Measurements from ENCODE around the gene MAST3. TPM values are rescaled to one million over a fixed set of nuclear protein-coding genes. Genes with fewer than 3 reads are reported as not detected.
A peak's percentile ranks its signal among the peaks of the same experiment; 100 is the strongest.

MAST3 gene
- total and polyA plus RNA-seq, 2 of the 13 experiments (the other 11 are each of a cell fraction or from before 2014, with no cell fraction given), result 4.1 to 4.6 TPM

DNA sequence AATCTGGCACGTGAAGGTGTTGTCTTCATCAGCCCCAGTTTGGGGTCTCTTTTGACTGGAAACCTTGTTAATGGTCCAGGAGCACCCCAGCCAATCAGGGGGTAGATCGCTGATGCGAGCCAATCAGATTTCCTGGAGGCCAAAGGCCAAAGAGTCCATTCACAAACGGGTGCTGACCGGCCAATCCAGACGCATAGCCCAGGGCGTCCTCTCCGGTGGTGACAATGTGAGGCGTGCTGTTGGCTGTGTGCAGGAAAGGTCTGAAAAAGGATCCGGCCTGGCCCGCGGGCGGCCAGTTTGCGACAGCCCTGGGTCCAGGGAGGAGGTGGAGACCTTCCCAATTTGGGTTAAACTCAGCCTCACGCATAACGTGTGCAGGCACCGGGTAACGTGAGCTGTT, 3.1 kb downstream of the MAST3 start (continued):
- TF ChIP-seq, protein P1, sequence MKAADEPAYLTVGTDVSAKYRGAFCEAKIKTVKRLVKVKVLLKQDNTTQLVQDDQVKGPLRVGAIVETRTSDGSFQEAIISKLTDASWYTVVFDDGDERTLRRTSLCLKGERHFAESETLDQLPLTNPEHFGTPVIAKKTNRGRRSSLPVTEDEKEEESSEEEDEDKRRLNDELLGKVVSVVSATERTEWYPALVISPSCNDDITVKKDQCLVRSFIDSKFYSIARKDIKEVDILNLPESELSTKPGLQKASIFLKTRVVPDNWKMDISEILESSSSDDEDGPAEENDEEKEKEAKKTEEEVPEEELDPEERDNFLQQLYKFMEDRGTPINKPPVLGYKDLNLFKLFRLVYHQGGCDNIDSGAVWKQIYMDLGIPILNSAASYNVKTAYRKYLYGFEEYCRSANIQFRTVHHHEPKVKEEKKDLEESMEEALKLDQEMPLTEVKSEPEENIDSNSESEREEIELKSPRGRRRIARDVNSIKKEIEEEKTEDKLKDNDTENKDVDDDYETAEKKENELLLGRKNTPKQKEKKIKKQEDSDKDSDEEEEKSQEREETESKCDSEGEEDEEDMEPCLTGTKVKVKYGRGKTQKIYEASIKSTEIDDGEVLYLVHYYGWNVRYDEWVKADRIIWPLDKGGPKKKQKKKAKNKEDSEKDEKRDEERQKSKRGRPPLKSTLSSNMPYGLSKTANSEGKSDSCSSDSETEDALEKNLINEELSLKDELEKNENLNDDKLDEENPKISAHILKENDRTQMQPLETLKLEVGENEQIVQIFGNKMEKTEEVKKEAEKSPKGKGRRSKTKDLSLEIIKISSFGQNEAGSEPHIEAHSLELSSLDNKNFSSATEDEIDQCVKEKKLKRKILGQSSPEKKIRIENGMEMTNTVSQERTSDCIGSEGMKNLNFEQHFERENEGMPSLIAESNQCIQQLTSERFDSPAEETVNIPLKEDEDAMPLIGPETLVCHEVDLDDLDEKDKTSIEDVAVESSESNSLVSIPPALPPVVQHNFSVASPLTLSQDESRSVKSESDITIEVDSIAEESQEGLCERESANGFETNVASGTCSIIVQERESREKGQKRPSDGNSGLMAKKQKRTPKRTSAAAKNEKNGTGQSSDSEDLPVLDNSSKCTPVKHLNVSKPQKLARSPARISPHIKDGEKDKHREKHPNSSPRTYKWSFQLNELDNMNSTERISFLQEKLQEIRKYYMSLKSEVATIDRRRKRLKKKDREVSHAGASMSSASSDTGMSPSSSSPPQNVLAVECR (CRISPR knock-in tag; IDR thresholded peaks at IDR 0.05; ENCODE audit: borderline replicate concordance), result peak; percentile 26; the same call in 1 of the 2 replicates
- TF ChIP-seq ZNF34 (CRISPR knock-in tag; IDR thresholded peaks at IDR 0.05; ENCODE audit: borderline replicate concordance) (no peak), ZNF232 (CRISPR knock-in tag; IDR thresholded peaks at IDR 0.05; ENCODE audit: borderline replicate concordance) (no peak), PHF20 (CRISPR knock-in tag; IDR thresholded peaks at IDR 0.05) (no peak), HOXA5 (CRISPR knock-in tag; IDR thresholded peaks at IDR 0.05) (no peak), SOX6 (IDR thresholded peaks at IDR 0.05) (no peak), SOX6 (CRISPR knock-in tag; IDR thresholded peaks at IDR 0.05) (peak; percentile 38; the same call in 1 of the 2 replicates), SKI (IDR thresholded peaks at IDR 0.05; ENCODE audit: partially characterized antibody) (no peak)
- TF ChIP-seq, protein P2, sequence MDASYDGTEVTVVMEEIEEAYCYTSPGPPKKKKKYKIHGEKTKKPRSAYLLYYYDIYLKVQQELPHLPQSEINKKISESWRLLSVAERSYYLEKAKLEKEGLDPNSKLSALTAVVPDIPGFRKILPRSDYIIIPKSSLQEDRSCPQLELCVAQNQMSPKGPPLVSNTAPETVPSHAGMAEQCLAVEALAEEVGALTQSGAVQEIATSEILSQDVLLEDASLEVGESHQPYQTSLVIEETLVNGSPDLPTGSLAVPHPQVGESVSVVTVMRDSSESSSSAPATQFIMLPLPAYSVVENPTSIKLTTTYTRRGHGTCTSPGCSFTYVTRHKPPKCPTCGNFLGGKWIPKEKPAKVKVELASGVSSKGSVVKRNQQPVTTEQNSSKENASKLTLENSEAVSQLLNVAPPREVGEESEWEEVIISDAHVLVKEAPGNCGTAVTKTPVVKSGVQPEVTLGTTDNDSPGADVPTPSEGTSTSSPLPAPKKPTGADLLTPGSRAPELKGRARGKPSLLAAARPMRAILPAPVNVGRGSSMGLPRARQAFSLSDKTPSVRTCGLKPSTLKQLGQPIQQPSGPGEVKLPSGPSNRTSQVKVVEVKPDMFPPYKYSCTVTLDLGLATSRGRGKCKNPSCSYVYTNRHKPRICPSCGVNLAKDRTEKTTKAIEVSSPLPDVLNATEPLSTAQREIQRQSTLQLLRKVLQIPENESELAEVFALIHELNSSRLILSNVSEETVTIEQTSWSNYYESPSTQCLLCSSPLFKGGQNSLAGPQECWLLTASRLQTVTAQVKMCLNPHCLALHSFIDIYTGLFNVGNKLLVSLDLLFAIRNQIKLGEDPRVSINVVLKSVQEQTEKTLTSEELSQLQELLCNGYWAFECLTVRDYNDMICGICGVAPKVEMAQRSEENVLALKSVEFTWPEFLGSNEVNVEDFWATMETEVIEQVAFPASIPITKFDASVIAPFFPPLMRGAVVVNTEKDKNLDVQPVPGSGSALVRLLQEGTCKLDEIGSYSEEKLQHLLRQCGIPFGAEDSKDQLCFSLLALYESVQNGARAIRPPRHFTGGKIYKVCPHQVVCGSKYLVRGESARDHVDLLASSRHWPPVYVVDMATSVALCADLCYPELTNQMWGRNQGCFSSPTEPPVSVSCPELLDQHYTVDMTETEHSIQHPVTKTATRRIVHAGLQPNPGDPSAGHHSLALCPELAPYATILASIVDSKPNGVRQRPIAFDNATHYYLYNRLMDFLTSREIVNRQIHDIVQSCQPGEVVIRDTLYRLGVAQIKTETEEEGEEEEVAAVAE (CRISPR knock-in tag; IDR thresholded peaks at IDR 0.05; ENCODE audit: borderline replicate concordance), result peak; percentile 82
- TF ChIP-seq, protein P3, sequence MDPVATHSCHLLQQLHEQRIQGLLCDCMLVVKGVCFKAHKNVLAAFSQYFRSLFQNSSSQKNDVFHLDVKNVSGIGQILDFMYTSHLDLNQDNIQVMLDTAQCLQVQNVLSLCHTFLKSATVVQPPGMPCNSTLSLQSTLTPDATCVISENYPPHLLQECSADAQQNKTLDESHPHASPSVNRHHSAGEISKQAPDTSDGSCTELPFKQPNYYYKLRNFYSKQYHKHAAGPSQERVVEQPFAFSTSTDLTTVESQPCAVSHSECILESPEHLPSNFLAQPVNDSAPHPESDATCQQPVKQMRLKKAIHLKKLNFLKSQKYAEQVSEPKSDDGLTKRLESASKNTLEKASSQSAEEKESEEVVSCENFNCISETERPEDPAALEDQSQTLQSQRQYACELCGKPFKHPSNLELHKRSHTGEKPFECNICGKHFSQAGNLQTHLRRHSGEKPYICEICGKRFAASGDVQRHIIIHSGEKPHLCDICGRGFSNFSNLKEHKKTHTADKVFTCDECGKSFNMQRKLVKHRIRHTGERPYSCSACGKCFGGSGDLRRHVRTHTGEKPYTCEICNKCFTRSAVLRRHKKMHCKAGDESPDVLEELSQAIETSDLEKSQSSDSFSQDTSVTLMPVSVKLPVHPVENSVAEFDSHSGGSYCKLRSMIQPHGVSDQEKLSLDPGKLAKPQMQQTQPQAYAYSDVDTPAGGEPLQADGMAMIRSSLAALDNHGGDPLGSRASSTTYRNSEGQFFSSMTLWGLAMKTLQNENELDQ (CRISPR knock-in tag; IDR thresholded peaks at IDR 0.05; ENCODE audit: borderline replicate concordance), result no peak
- TF ChIP-seq, protein P4, sequence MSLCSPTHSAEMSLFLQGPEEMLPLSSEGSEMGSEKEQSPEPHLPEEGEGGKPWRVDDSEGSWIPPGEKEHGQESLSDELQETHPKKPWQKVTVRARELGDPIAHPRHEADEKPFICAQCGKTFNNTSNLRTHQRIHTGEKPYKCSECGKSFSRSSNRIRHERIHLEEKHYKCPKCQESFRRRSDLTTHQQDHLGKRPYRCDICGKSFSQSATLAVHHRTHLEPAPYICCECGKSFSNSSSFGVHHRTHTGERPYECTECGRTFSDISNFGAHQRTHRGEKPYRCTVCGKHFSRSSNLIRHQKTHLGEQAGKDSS (CRISPR knock-in tag; IDR thresholded peaks at IDR 0.05; ENCODE audit: borderline replicate concordance, low read depth), result no peak
- TF ChIP-seq, protein P5, sequence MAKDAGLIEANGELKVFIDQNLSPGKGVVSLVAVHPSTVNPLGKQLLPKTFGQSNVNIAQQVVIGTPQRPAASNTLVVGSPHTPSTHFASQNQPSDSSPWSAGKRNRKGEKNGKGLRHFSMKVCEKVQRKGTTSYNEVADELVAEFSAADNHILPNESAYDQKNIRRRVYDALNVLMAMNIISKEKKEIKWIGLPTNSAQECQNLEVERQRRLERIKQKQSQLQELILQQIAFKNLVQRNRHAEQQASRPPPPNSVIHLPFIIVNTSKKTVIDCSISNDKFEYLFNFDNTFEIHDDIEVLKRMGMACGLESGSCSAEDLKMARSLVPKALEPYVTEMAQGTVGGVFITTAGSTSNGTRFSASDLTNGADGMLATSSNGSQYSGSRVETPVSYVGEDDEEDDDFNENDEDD (CRISPR knock-in tag; IDR thresholded peaks at IDR 0.05; ENCODE audit: borderline replicate concordance), result no peak; the same call in 1 of the 2 replicates
- TF ChIP-seq, protein P6, sequence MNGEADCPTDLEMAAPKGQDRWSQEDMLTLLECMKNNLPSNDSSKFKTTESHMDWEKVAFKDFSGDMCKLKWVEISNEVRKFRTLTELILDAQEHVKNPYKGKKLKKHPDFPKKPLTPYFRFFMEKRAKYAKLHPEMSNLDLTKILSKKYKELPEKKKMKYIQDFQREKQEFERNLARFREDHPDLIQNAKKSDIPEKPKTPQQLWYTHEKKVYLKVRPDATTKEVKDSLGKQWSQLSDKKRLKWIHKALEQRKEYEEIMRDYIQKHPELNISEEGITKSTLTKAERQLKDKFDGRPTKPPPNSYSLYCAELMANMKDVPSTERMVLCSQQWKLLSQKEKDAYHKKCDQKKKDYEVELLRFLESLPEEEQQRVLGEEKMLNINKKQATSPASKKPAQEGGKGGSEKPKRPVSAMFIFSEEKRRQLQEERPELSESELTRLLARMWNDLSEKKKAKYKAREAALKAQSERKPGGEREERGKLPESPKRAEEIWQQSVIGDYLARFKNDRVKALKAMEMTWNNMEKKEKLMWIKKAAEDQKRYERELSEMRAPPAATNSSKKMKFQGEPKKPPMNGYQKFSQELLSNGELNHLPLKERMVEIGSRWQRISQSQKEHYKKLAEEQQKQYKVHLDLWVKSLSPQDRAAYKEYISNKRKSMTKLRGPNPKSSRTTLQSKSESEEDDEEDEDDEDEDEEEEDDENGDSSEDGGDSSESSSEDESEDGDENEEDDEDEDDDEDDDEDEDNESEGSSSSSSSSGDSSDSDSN (CRISPR knock-in tag; IDR thresholded peaks at IDR 0.05), result no peak

Data from HepG2 (cell line).